ENCODE data around the gene CYBA. TPM values are rescaled to one million over a fixed set of nuclear protein-coding genes. Genes with fewer than 3 reads are reported as not detected.

CYBA gene
- total RNA-seq, 4 donors from 2014 or later: 17.4 to 72.0 (median 38.3) TPM

DNA sequence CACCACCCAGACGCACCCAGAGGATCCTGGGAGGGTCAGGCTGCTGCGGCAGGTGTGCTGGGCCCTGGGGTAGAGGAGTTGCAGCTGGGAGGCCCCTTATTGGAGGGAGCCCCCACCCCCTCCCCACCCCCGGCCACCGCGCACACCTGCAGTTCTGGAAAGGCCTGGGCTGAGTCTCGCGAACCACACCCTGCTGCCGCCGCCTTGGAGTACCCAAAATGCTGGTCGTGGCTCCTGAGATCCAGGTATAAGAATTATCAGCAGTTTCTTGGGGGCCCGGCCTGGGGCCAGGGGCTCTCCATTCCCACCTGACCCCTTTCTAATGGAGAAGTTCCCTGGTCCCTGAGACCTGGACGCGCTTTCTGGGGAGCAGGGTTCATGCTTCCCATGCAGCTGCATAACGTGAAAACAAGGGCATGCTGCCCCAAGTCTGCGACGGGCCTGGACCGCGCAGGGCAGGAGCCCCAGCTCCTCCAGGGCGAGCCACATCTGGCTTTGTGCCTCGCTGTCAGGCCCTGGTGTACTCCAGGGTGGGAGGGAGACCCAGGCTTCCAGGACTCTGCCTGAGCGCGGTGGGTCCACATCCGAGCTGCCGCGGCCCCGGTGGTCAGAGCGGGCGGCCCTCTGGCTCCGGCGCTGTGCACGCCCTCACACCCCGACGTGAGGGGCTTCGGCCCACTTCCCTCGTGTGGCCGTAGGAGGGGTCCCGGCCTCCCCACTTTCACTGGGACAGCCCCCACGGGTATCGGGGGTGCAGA, 42.7 kb upstream of the CYBA start:
- H3K9me3 ChIP-seq: no peaks in the 10 kb centered on the region
- DNase-seq: no peak
- H3K36me3 ChIP-seq: no peaks in the 10 kb centered on the region
- no peak overlapping the region for H3K27ac ChIP-seq
- TF ChIP-seq POLR2A (IDR thresholded peaks at IDR 0.05): no peak
- TF ChIP-seq, protein P1, sequence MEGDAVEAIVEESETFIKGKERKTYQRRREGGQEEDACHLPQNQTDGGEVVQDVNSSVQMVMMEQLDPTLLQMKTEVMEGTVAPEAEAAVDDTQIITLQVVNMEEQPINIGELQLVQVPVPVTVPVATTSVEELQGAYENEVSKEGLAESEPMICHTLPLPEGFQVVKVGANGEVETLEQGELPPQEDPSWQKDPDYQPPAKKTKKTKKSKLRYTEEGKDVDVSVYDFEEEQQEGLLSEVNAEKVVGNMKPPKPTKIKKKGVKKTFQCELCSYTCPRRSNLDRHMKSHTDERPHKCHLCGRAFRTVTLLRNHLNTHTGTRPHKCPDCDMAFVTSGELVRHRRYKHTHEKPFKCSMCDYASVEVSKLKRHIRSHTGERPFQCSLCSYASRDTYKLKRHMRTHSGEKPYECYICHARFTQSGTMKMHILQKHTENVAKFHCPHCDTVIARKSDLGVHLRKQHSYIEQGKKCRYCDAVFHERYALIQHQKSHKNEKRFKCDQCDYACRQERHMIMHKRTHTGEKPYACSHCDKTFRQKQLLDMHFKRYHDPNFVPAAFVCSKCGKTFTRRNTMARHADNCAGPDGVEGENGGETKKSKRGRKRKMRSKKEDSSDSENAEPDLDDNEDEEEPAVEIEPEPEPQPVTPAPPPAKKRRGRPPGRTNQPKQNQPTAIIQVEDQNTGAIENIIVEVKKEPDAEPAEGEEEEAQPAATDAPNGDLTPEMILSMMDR (IDR thresholded peaks at IDR 0.05): no peak
- H3K4me1 ChIP-seq: no peaks in the 10 kb centered on the region
- peaks cover 0 to 1% of the 10 kb centered on the region in 2 donors for H3K27me3 ChIP-seq
- intact Hi-C loops (cut with DNase I; ENCODE audit: low total_unique reads): no loop called here
- no peak overlapping the region for H3K4me3 ChIP-seq

DNA sequence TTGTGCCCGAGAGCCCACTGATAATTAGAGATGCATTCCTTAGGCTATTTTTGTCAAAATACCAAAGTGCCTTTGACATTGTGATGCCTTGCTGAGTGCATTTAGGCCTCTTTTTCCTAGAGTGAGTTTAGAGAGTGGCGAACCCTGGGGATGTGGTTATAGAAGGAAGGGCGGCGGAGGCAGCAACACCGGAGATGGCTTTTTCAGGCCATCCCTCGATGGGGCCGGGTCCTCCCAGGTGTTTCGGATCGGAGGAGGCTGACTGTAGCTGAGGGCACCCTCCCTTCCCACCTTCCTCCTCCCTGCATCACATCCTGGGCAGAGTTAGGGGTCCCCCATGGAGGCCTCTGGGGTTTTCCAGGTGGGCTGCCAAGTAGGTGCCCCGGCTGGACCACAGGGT, 42.0 kb upstream of the CYBA start:
- no peak for DNase-seq
- no peaks in the 10 kb centered on the region for H3K4me1 ChIP-seq
- TF ChIP-seq, protein P1 (IDR thresholded peaks at IDR 0.05): no peak
- TF ChIP-seq POLR2A (IDR thresholded peaks at IDR 0.05): no peak
- intact Hi-C loops (cut with DNase I; ENCODE audit: low total_unique reads): no loop called here
- H3K36me3 ChIP-seq: no peaks in the 10 kb centered on the region
- H3K9me3 ChIP-seq: no peaks in the 10 kb centered on the region
- no peak overlapping the region for H3K4me3 ChIP-seq
- H3K27me3 ChIP-seq: peaks cover 0 to 6% of the 10 kb centered on the region in 2 donors
- H3K27ac ChIP-seq: no peak overlapping the region

DNA sequence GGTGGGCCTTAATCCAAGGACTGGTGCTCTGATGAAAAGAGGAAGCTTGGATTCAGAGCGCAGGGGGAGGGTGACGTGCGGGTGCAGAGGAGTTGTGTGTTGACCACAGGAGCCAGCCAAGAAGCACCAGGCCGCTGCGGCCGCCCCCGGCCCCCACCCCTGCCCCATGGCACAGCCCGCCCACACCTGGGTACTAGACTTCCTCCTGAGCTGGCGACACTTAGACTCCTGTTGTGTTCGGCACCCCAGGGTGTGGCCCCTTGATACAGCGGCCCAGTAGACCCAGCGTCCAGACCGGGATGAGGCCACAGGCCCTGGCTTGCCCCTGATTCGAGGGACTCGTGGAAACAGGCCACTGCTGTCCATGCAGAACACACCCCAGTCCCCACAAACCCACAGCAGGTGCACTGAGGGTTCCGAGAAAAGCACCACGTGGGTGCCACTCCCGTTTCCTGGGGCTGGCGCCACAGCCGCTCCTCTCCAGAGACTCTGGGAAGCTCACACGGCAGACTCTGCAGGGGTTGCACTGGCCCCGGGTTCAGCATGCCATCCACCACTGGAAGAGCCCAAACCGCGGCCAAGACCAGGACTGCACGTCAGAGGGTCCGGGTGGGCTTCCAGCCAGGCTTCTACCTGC, 41.2 kb upstream of the CYBA start:
- H3K4me3 ChIP-seq: no peak overlapping the region
- H3K27ac ChIP-seq: no peak overlapping the region
- TF ChIP-seq, protein P1 (IDR thresholded peaks at IDR 0.05): no peak
- TF ChIP-seq POLR2A (IDR thresholded peaks at IDR 0.05): no peak
- intact Hi-C loops (cut with DNase I; ENCODE audit: low total_unique reads): no loop called here
- DNase-seq: no peak
- H3K4me1 ChIP-seq: no peaks in the 10 kb centered on the region
- peaks cover 0 to 6% of the 10 kb centered on the region in 2 donors for H3K27me3 ChIP-seq
- H3K36me3 ChIP-seq: no peaks in the 10 kb centered on the region
- no peaks in the 10 kb centered on the region for H3K9me3 ChIP-seq

DNA sequence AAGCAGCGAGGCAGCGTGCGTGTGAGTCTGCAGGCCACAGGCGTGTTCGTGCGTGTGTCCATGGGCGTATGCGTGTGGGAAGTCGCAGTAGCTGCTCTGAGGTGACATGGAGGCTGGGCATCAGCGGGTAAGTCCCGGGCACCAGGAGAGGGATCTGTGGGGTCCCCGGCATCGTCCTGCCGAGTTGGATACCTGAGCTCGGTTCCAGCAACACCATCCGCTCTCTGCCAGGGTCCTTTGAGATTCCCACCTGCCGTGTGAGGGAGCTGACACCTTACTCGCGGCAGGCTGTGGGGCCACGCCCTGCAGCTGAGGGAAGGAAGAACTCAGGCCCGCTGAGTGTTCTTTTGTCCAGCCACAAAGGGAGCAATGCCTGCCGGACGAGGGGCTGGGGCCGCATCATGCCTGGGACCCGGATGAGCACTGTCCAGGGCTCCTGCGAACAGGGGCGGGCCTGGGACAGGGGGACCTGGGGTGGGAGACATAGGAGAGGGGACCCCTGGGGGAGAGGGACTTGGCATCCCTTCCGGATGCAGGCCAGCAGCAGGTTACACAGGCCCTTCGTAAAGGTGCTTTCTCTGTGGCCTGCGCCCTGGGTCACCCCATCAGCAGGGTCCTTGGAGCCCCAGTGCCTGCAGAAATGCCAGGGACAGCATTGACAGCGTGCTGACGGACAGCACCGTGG, 40.4 kb upstream of the CYBA start:
- H3K4me3 ChIP-seq: no peak overlapping the region
- H3K4me1 ChIP-seq: peaks cover 0 to 8% of the 10 kb centered on the region in 2 donors
- intact Hi-C loops (cut with DNase I; ENCODE audit: low total_unique reads): no loop called here
- no peak for DNase-seq
- no peak overlapping the region for H3K27ac ChIP-seq
- H3K9me3 ChIP-seq: no peaks in the 10 kb centered on the region
- H3K27me3 ChIP-seq: peaks cover 1 to 6% of the 10 kb centered on the region in 2 donors
- no peaks in the 10 kb centered on the region for H3K36me3 ChIP-seq
- TF ChIP-seq POLR2A (IDR thresholded peaks at IDR 0.05): no peak
- TF ChIP-seq, protein P1 (IDR thresholded peaks at IDR 0.05): no peak

All from uterus (tissue), 4 donors.